NT2/D1 (cell line): ENCODE results near the gene KCNT1.

Experiments
- DNase-seq: peaks from one replicate; pipeline ENCODE4 v3.0.0-alpha.2; 2011; ENCODE audit warnings: low read depth, low spot score
- H3K27me3 ChIP-seq: 2 replicates; pipeline ENCODE4 v1.6.0; 2011; ENCODE audit warnings: mild to moderate bottlenecking; ENCODE audit not compliant: insufficient read length, insufficient read depth
- H3K36me3 ChIP-seq: 2 replicates; pipeline ENCODE4 v1.6.1; 2011; ENCODE audit warnings: mild to moderate bottlenecking, low read length, mixed read lengths; ENCODE audit not compliant: insufficient read depth, insufficient read length
- H3K4me1 ChIP-seq: 2 replicates; pipeline ENCODE4 v1.5.1; 2011; ENCODE audit not compliant: insufficient read depth, insufficient read length
- H3K4me3 ChIP-seq: 2 replicates; pipeline ENCODE4 v1.5.1; 2011; ENCODE audit warnings: low read depth; ENCODE audit not compliant: insufficient read length
- H3K9ac ChIP-seq: 2 replicates; pipeline ENCODE4 v1.6.0; 2011; ENCODE audit warnings: low read depth; ENCODE audit not compliant: insufficient read length
- H3K9me3 ChIP-seq: 2 replicates; pipeline ENCODE4 v1.5.1; 2011; ENCODE audit warnings: mild to moderate bottlenecking, low read length; ENCODE audit not compliant: insufficient read depth
- SUZ12 ChIP-seq: IDR thresholded peaks from 2 replicates; pipeline ENCODE4 v1.6.1; 2011; ENCODE audit not compliant: insufficient read length, insufficient read depth; ENCODE audit errors: extremely low read depth
- YY1 ChIP-seq: IDR thresholded peaks from 2 replicates; pipeline ENCODE4 v1.6.1; 2011; ENCODE audit not compliant: insufficient read length, insufficient read depth
- ZNF274 ChIP-seq: IDR thresholded peaks from 2 replicates; pipeline ENCODE4 v1.6.1; 2011; ENCODE audit warnings: mild to moderate bottlenecking, low read depth, low read length

KCNT1 gene

GRCh38 chr9:135695642-135696041 lies 6.3 kb upstream of the KCNT1 start:
- Histone ChIP-seq H3K9ac (no peak overlapping the region), H3K27me3 (no peaks in the 10 kb centered on the region), H3K9me3 (no peaks in the 10 kb centered on the region), H3K4me3 (no peak overlapping the region), H3K36me3 (no peaks in the 10 kb centered on the region), H3K4me1 (peaks cover 11% of the 10 kb centered on the region)
- no peak for TF ChIP-seq ZNF274
- TF ChIP-seq SUZ12: no peak
- TF ChIP-seq YY1: no peak
- DNase-seq: no peak

- no peak for TF ChIP-seq ZNF274
- TF ChIP-seq SUZ12: no peak
- TF ChIP-seq YY1: no peak
- no peak overlapping the region for H3K9ac ChIP-seq
- no peaks in the 10 kb centered on the region for H3K36me3 ChIP-seq
- no peaks in the 10 kb centered on the region for H3K9me3 ChIP-seq
- peaks cover 14% of the 10 kb centered on the region for H3K4me1 ChIP-seq
- no peak for DNase-seq
- no peak overlapping the region for H3K4me3 ChIP-seq
- peaks cover 6% of the 10 kb centered on the region for H3K27me3 ChIP-seq
Observed at GRCh38 chr9:135696446-135696845, 5.5 kb upstream of the KCNT1 start.

- TF ChIP-seq SUZ12: no peak
- TF ChIP-seq YY1: no peak
- peaks cover 12% of the 10 kb centered on the region for H3K4me1 ChIP-seq
- H3K36me3 ChIP-seq: no peaks in the 10 kb centered on the region
- no peak overlapping the region for H3K4me3 ChIP-seq
- H3K27me3 ChIP-seq: peaks cover 10% of the 10 kb centered on the region
- H3K9me3 ChIP-seq: no peaks in the 10 kb centered on the region
- H3K9ac ChIP-seq: no peak overlapping the region
- no peak for DNase-seq
Observed at GRCh38 chr9:135697226-135697625, 4.8 kb upstream of the KCNT1 start.

GRCh38 chr9:135698236-135698635 lies 3.7 kb upstream of the KCNT1 start:
- H3K27me3 ChIP-seq: peaks cover 20% of the 10 kb centered on the region
- H3K36me3 ChIP-seq: no peaks in the 10 kb centered on the region
- DNase-seq: no peak
- no peak overlapping the region for H3K4me3 ChIP-seq
- H3K9me3 ChIP-seq: no peaks in the 10 kb centered on the region
- peaks cover 5% of the 10 kb centered on the region for H3K4me1 ChIP-seq
- H3K9ac ChIP-seq: no peak overlapping the region
- TF ChIP-seq YY1: no peak
- no peak for TF ChIP-seq SUZ12
- no peak for TF ChIP-seq ZNF274

- Histone ChIP-seq H3K4me3 (no peak overlapping the region), H3K27me3 (peaks cover 25% of the 10 kb centered on the region), H3K36me3 (no peaks in the 10 kb centered on the region), H3K4me1 (peaks cover 5% of the 10 kb centered on the region), H3K9ac (no peak overlapping the region), H3K9me3 (no peaks in the 10 kb centered on the region)
- TF ChIP-seq SUZ12 (no peak), ZNF274 (no peak), YY1 (no peak)
- DNase-seq: no peak
Observed at GRCh38 chr9:135698767-135699166, 3.2 kb upstream of the KCNT1 start.

- no peak for DNase-seq
- Histone ChIP-seq H3K27me3 (peaks cover 25% of the 10 kb centered on the region), H3K36me3 (no peaks in the 10 kb centered on the region), H3K9me3 (no peaks in the 10 kb centered on the region), H3K4me3 (no peak within 1 kb of the TSS), H3K4me1 (peaks cover 5% of the 10 kb centered on the region), H3K9ac (no peak within 1 kb of the TSS)
- TF ChIP-seq YY1 (no peak), SUZ12 (no peak), ZNF274 (no peak)
Observed at GRCh38 chr9:135699440-135699839, 2.5 kb upstream of the KCNT1 start, which contains the start of gene SOHLH1. TSS of gene SOHLH1 (minus strand) at chr9:135699481. CDS start at chr9:135699467, 14 bp downstream.

- H3K27me3 ChIP-seq: peaks cover 25% of the 10 kb centered on the region
- H3K36me3 ChIP-seq: no peaks in the 10 kb centered on the region
- peaks cover 3% of the 10 kb centered on the region for H3K4me1 ChIP-seq
- no peaks in the 10 kb centered on the region for H3K9me3 ChIP-seq
- DNase-seq: no peak
- no peak for TF ChIP-seq ZNF274
- no peak for TF ChIP-seq YY1
- TF ChIP-seq SUZ12: no peak
- no peak overlapping the region for H3K9ac ChIP-seq
- H3K4me3 ChIP-seq: no peak overlapping the region
Observed at GRCh38 chr9:135700525-135700924, 1.5 kb upstream of the KCNT1 start.
